Psoas muscle (tissue), 8 donors: Measurements from ENCODE around the gene QSOX2. TPM values are rescaled to one million over a fixed set of nuclear protein-coding genes. Genes with fewer than 3 reads are reported as not detected.
A peak's percentile ranks its signal among the peaks of the same experiment; 100 is the strongest.

ENCODE experiments used
- ATAC-seq, 4 donors: fragments of 200-7000 bp; cut with Tn5 transposase; one replicate each; pipeline ENCODE4 v1.9.1; 2020; ENCODE audit warnings: moderate library complexity in 3 of 4, mild to moderate bottlenecking in 2 of 4
- DNase-seq, 2 donors: peaks; one replicate each; pipeline ENCODE4 v3.0.0-alpha.2; 2020
- H3K27ac ChIP-seq: fragments of 200-600 bp; one replicate; pipeline ENCODE4 v1.8.0; 2022
- H3K27me3 ChIP-seq, 3 donors: fragments of 200-600 bp in 1 of 3; one replicate each; pipeline versions ENCODE4 v1.6.1 to v1.8.0; 2013 to 2022; ENCODE audit warnings: low read length in 2 of 3, mild to moderate bottlenecking in 2 of 3, moderate library complexity in 1 of 3; ENCODE audit not compliant: insufficient read depth in 3 of 3
- H3K36me3 ChIP-seq, 2 donors: fragments of 200-600 bp in 1 of 2; one replicate each; pipeline versions ENCODE4 v1.6.1 to v1.8.0; 2013 to 2022; ENCODE audit warnings: low read depth in 1 of 2, mild to moderate bottlenecking in 1 of 2, moderate library complexity in 1 of 2; ENCODE audit not compliant: insufficient read depth in 1 of 2
- H3K4me1 ChIP-seq: fragments of 200-600 bp; one replicate; pipeline ENCODE4 v1.8.0; 2022
- H3K4me3 ChIP-seq: fragments of 200-600 bp; one replicate; pipeline ENCODE4 v1.8.0; 2022; ENCODE audit warnings: mild to moderate bottlenecking
- H3K9me3 ChIP-seq: fragments of 200-600 bp; one replicate; pipeline ENCODE4 v1.8.0; 2022
- CTCF ChIP-seq: fragments of 200-600 bp; IDR thresholded peaks from one replicate; pipeline ENCODE4 v1.8.0; 2022; ENCODE audit warnings: antibody characterized with exemption
- WGBS, 3 donors: extraction: QIAGEN DNeasy Blood & Tissue Kit; methylation state at CpG; one replicate each; pipeline versions ENCODE4 v1.1.6 to v1.1.7; 2013; 5-methylcytosine and 5-hydroxymethylcytosine counted together
- intact Hi-C, 2 donors: fragments of 100-400 bp; cut with DNase I; formaldehyde crosslinking; loops; one replicate each; pipeline versions ENCODE4 v1.11.0 to v1.14.2; 2022
- polyA plus RNA-seq, 3 donors: library from polyadenylated mRNA; stranded (reverse); fragments of 200-250 nt; gene quantifications; one replicate each; pipeline ENCODE4 v1.2.3, GENCODE V29; 2013
- total RNA-seq, 4 donors: library from RNA; stranded (reverse); fragmentation: NEBNext Ultra II Directional in 2 of 4; extraction: Animal tissue kit (Norgen Biotek cat#: 25700) in 2 of 4; gene quantifications; one replicate each; pipeline versions ENCODE4 v1.2.1 to v1.2.4, GENCODE V29; 2021 to 2023
- donor health status: healthy with polysubstance abuse.
- donor health status: DM: no; HTN: no; CAD: no; lungs with moderate emphysema.
- donor health status: Bipolar disorder and iron deficiency.
- donor health status: healthy.
- donor health status: DM: yes; HTN: yes; CAD: no.
- donor health status: DM: no; HTN: no; CAD: no.
- donor health status: DM: no; HTN: no; CAD: no.
- donor health status: DM: yes; HTN: yes; CAD: no.

Gene QSOX2
- total and polyA plus RNA-seq, 7 donors: 3.6 to 7.5 (median 5.6) TPM

- ATAC-seq (no peak), DNase-seq (no peak)
- 84 to 86% (median 85%) methylated on average over 9 of the region's 9 CpGs for WGBS, 3 donors
- no peaks in the 10 kb centered on the region for H3K4me1 ChIP-seq
- peaks cover 0 to 31% (median 21%) of the 10 kb centered on the region in 3 donors for H3K27me3 ChIP-seq
- intact Hi-C loops: no loop called here
- H3K9me3 ChIP-seq: no peaks in the 10 kb centered on the region
- no peak overlapping the region for H3K4me3 ChIP-seq
- peaks cover 0 to 31% of the 10 kb centered on the region in 2 donors for H3K36me3 ChIP-seq
- TF ChIP-seq CTCF: no peak
- no peak overlapping the region for H3K27ac ChIP-seq
These were observed 38.0 kb downstream of the QSOX2 start for GRCh38 chr9:136207616-136208015.

- Histone ChIP-seq H3K27me3 (peaks cover 0 to 39% (median 24%) of the 10 kb centered on the region in 3 donors), H3K4me3 (no peak overlapping the region), H3K9me3 (no peaks in the 10 kb centered on the region), H3K27ac (no peak overlapping the region), H3K4me1 (no peaks in the 10 kb centered on the region), H3K36me3 (peaks cover 0 to 23% of the 10 kb centered on the region in 2 donors)
- intact Hi-C loops: no loop called here
- WGBS, 3 donors: 61 to 72% (median 62%) methylated on average over 16 of the region's 16 CpGs
- TF ChIP-seq CTCF: no peak
- ATAC-seq (no peak), DNase-seq (no peak)
These were observed 38.9 kb downstream of the QSOX2 start for GRCh38 chr9:136206602-136207275.

GRCh38 chr9:136205707-136205992 is 40.0 kb downstream of the QSOX2 start:
- H3K36me3 ChIP-seq: peaks cover 0 to 14% of the 10 kb centered on the region in 2 donors
- H3K9me3 ChIP-seq: no peaks in the 10 kb centered on the region
- ATAC-seq (no peak), DNase-seq (no peak)
- intact Hi-C loops: no loop called here
- TF ChIP-seq CTCF: no peak
- no peak overlapping the region for H3K4me3 ChIP-seq
- 80 to 87% (median 87%) methylated on average over 5 of the region's 5 CpGs for WGBS, 3 donors
- peaks cover 0 to 50% (median 32%) of the 10 kb centered on the region in 3 donors for H3K27me3 ChIP-seq
- H3K4me1 ChIP-seq: no peaks in the 10 kb centered on the region
- H3K27ac ChIP-seq: no peak overlapping the region

GRCh38 chr9:136204838-136205706 is 40.5 kb downstream of the QSOX2 start, which contains the start of gene LHX3:
Gene LHX3 (minus strand): TSS chr9:136205128. CDS start chr9:136205012, 116 bp downstream.
- no peak for DNase-seq
- Histone ChIP-seq H3K4me1 (no peaks in the 10 kb centered on the region), H3K36me3 (peaks cover 0 to 11% of the 10 kb centered on the region in 2 donors), H3K9me3 (no peaks in the 10 kb centered on the region), H3K27me3 (peaks cover 0 to 56% (median 37%) of the 10 kb centered on the region in 3 donors), H3K27ac (no peak within 1 kb of the TSS), H3K4me3 (no peak within 1 kb of the TSS)
- WGBS, 3 donors: 7 to 11% (median 8%) methylated on average over 50 to 70 of the region's 70 CpGs
- peak; percentile 51 to 62 (median 56) for ATAC-seq
- no peak for TF ChIP-seq CTCF
- intact Hi-C loops: no loop called here
